Measurements from ENCODE around the gene SULT1C4.

The SULT1C4 gene

GRCh38 chr2:108401800-108402199 is 24.0 kb downstream of the SULT1C4 start:
- no peak overlapping the region for H3K4me3 ChIP-seq (ENCODE audit: low read depth, low read length)
- TF ChIP-seq CTCF (IDR thresholded peaks at IDR 0.05; ENCODE audit: low read depth, low read length) = no peak

- no peak overlapping the region for H3K4me3 ChIP-seq (ENCODE audit: low read depth, low read length)
- no peak for TF ChIP-seq CTCF (IDR thresholded peaks at IDR 0.05; ENCODE audit: low read depth, low read length)
These were observed 25.7 kb downstream of the SULT1C4 start for GRCh38 chr2:108403494-108403893.

GRCh38 chr2:108404784-108405397 is 27.1 kb downstream of the SULT1C4 start:
- no peak for TF ChIP-seq CTCF (IDR thresholded peaks at IDR 0.05; ENCODE audit: low read depth, low read length)
- H3K4me3 ChIP-seq (ENCODE audit: low read depth, low read length) = no peak overlapping the region

- no peak for TF ChIP-seq CTCF (IDR thresholded peaks at IDR 0.05; ENCODE audit: low read depth, low read length)
- no peak overlapping the region for H3K4me3 ChIP-seq (ENCODE audit: low read depth, low read length)
These were observed 30.3 kb downstream of the SULT1C4 start for GRCh38 chr2:108407864-108408729.

- no peak for TF ChIP-seq CTCF (IDR thresholded peaks at IDR 0.05; ENCODE audit: low read depth, low read length)
- H3K4me3 ChIP-seq (ENCODE audit: low read depth, low read length) = no peak overlapping the region
These were observed 32.0 kb downstream of the SULT1C4 start for GRCh38 chr2:108409768-108410167.

- no peak for TF ChIP-seq CTCF (IDR thresholded peaks at IDR 0.05; ENCODE audit: low read depth, low read length)
- no peak overlapping the region for H3K4me3 ChIP-seq (ENCODE audit: low read depth, low read length)
These were observed 35.4 kb downstream of the SULT1C4 start for GRCh38 chr2:108412995-108413710.

GRCh38 chr2:108413711-108414095 is 35.9 kb downstream of the SULT1C4 start:
- H3K4me3 ChIP-seq (ENCODE audit: low read depth, low read length) = no peak overlapping the region
- TF ChIP-seq CTCF (IDR thresholded peaks at IDR 0.05; ENCODE audit: low read depth, low read length) = no peak

Data from WI38 (cell line).